AG10803 (cell line): Measurements from ENCODE around the gene SULT1A3.
"Not testable (repeated sequence)": the region's sequence is repeated elsewhere in the genome, so short reads cannot be mapped to it uniquely, and the experiment has no call there.

Source experiments
- DNase-seq: peaks from one replicate; pipeline ENCODE4 v3.0.0; 2010; ENCODE audit warnings: low read depth
- H3K4me3 ChIP-seq: 2 replicates; pipeline ENCODE4 v1.5.1; 2011; ENCODE audit warnings: mild to moderate bottlenecking, low read length, control low read depth
- TF ChIP-seq, protein P1 (sequence below): conservative IDR thresholded peaks from 2 replicates; pipeline ENCODE4 v1.5.1; 2011; ENCODE audit warnings: mild to moderate bottlenecking, low read length, control low read depth, inconsistent platforms

Gene SULT1A3

DNA sequence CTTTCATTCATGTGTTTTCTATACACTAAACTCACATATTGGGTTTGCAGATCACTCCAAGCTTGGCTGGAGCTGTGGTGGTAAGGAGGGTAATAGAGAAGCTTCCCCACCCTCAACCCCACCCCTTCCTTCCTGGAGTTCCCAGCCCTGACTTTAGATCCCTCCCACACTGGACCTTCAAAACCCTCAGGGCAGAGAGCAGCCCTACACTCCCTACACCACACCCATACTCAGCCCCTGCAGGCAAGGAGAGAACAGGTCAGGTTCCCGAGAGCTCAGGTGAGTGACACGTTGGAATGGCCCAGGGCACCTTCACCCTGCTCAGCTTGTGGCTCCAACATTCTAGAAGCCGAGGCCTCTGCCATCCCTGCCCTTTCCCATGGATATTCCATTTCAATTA is at the start of gene SULT1A3:
Gene SULT1A3, plus strand, starts transcription at position 207 of the 400 bp plus-strand sequence. CDS start 1,474 bp downstream, outside the sequence.
- DNase-seq, H3K4me3 ChIP-seq: not testable (repeated sequence)

DNA sequence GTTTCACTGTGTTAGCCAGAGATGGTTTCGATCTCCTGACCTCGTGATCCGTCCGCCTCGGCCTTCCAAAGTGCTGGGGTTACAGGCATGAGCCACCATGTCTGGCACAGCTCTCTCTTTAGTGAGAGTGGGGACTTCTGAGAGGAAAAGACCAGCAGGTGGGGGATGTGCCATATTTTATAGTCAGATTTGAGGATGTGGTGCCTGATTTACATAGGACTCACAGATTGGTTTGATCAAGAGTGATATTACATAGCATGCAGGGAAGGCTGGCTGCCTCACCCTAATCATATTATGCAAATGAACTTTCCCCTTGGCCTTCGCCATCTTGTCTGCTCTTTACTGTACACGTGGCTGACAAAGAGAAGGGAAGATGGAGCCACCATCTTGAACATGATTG is 48.0 kb upstream of the SULT1A3 start:
- TF ChIP-seq, protein P1, sequence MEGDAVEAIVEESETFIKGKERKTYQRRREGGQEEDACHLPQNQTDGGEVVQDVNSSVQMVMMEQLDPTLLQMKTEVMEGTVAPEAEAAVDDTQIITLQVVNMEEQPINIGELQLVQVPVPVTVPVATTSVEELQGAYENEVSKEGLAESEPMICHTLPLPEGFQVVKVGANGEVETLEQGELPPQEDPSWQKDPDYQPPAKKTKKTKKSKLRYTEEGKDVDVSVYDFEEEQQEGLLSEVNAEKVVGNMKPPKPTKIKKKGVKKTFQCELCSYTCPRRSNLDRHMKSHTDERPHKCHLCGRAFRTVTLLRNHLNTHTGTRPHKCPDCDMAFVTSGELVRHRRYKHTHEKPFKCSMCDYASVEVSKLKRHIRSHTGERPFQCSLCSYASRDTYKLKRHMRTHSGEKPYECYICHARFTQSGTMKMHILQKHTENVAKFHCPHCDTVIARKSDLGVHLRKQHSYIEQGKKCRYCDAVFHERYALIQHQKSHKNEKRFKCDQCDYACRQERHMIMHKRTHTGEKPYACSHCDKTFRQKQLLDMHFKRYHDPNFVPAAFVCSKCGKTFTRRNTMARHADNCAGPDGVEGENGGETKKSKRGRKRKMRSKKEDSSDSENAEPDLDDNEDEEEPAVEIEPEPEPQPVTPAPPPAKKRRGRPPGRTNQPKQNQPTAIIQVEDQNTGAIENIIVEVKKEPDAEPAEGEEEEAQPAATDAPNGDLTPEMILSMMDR, result no peak
- no peak overlapping the region for H3K4me3 ChIP-seq
- no peak for DNase-seq

DNA sequence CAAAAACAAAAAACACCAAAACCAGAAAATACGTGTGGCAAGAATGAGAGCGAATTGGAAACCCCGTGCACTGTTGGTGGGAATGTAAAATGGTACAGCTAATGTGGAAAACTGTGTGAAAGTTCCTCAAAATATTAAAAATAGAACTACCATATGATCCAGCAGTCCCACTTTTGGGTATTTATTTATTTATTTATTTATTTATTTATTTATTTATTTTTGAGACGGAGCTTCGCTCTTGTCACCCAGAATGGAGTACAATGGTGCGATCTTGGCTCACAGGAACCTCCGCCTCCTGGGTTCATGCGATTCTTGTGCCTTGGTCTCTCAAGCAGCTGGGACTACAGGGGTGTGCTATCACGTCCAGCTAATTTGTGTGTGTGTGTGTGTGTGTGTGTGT is 46.5 kb upstream of the SULT1A3 start:
- TF ChIP-seq, protein P1, result no peak
- DNase-seq, result no peak
- no peak overlapping the region for H3K4me3 ChIP-seq

DNA sequence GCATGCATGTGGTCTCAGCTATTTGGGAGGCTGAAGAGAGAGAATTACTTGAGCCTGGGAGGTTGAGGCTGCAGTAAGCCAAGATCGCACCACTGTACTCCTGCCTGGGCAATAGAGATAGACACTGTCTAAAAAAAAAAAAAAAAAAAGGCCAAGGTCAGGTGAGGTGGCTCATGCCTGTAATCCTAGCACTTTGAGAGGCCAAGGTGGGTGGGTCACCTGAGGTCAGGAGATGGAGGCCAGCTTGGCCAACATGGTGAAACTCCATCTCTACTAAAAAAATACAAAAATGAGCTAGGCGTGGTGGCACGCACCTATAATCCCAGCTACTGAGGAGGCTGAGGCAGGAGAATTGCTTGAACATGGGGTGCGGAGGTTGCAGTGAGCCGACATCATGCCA is 43.9 kb upstream of the SULT1A3 start:
- no peak for DNase-seq
- TF ChIP-seq, protein P1, result no peak
- no peak overlapping the region for H3K4me3 ChIP-seq

DNA sequence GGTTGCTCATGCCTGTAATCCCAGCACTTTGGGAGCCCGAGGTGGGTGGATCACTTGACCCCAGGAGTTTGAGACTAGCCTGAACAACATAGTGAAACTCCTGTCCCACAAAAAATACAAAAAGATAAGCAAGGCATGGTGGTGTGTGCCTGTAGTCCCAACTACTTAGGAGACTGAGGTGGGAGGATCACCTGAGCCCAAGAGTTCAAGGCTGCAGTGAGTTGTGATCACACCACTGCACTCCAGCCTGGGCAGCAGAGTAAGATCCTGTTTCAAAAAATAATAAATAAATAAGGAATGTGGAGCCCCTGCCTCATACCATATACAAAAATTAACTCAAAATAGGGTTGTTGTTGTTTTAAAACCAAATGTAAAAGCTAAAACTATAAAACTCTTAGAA is 41.8 kb upstream of the SULT1A3 start:
- no peak overlapping the region for H3K4me3 ChIP-seq
- DNase-seq, result no peak
- TF ChIP-seq, protein P1, result no peak

DNA sequence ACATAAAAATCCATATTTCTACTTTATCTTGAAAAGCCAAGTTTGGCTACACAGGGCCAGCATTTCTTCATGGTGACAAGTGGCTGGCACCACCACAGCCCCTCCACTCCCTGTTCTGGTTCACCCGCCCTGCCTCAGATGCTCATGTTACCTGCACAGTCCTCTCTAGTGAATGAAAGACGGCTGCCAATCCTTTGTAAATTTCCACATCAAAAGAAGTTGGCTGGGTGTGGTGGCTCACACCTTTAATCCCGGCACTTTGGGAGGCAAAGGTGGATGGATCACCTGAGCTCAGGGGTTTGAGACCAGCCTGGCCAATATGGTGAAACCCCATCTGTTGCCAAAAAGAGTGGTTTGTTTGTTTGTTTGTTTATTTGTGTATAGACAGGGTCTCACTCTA is 35.5 kb upstream of the SULT1A3 start:
- TF ChIP-seq, protein P1, result no peak
- no peak for DNase-seq
- H3K4me3 ChIP-seq, result no peak overlapping the region

DNA sequence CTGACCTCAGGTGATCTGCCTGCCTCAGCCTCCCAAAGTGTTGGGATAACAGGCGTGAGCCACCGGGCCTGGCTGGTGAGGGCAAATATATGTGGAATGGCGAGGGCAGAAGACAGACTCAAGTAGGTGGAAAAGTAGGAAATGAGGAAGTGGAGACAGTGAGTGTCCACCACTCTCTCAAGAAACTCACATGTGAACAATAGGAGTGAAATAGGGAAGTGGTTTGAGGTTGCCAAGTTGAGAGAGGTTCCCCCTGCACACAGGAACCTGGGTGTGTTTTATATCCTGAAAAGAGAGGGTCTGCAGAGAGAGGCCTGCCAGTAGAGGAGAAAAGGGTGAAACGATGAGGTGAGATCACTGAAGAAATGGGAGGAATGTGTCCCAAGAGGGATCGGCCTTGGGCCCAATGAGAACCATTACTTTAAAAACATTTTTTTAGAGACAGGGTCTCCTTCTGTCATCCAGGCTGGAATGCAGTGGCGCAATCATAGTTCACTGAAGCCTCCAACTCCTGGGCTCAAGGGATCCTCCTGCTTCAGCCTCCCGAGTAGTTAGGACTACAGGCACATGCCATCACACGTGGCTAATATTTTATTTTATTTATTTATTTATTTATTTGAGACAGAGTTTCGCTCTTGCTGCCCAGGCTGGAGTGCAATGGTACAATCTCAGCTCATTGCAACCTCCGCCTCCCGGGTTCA is 32.7 kb upstream of the SULT1A3 start:
- no peak for DNase-seq
- H3K4me3 ChIP-seq, result no peak overlapping the region
- TF ChIP-seq, protein P1, result no peak

DNA sequence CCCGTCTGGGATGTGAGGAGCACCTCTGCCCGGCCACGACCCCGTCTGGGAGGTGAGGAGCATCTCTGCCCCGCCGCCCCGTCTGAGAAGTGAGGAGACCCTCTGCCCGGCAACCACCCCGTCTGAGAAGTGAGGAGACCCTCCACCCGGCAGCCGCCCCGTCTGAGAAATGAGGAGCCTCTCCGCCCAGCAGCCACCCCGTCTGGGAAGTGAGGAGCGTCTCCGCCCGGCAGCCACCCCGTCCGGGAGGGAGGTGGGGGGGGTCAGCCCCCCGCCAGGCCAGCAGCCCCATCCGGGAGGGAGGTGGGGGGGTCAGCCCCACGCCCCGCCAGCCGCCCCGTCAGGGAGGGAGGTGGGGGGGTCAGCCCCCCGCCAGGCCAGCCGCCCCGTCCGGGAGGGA is 30.3 kb upstream of the SULT1A3 start:
- DNase-seq, H3K4me3 ChIP-seq: not testable (repeated sequence)

DNA sequence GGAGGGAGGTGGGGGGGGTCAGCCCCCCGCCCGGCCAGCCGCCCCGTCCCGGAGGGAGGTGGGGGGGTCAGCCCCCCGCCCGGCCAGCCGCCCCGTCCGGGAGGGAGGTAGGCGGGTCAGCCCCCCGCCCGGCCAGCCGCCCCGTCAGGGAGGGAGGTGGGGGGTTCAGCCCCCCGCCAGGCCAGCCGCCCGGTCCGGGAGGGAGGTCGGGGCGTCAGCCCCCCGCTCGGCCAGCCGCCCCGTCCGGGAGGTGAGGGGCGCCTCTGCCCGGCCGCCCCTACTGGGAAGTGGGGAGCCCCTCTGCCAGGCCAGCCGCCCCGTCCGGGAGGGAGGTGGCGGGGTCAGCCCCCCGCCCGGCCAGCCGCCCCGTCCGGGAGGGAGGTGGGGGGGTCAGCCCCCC is 29.6 kb upstream of the SULT1A3 start:
- DNase-seq, H3K4me3 ChIP-seq: not testable (repeated sequence)

DNA sequence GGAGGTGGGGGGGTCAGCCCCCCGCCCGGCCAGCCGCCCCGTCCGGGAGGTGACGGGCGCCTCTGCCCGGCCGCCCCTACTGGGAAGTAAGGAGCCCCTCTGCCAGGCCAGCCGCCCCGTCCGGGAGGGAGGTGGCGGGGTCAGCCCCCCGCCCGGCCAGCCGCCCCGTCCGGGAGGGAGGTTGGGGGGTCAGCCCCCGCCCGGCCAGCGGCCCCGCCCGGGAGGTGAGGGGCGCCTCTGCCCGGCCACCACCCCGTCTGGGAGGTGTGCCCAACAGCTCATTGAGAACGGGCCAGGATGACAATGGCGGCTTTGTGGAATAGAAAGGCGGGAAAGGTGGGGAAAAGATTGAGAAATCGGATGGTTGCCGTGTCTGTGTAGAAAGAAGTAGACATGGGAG is 28.9 kb upstream of the SULT1A3 start:
- not testable (repeated sequence) for H3K4me3 ChIP-seq, DNase-seq
